Activated T-helper 17 cell treated with anti-CD3 and anti-CD28 coated beads, Interleukin-2, amount 50 U/mL, for 72 hours (primary cell): ENCODE measurements around the gene LRPPRC. TPM values are rescaled to one million over a fixed set of nuclear protein-coding genes. Genes with fewer than 3 reads are reported as not detected.
"Not testable (repeated sequence)": the region's sequence is repeated elsewhere in the genome, so short reads cannot be mapped to it uniquely, and the experiment has no call there.

ENCODE experiments used
- ATAC-seq: fragments of 150-1000 bp; cut with Tn5 transposase; replicated peaks from 2 replicates; pipeline ENCODE4 v1.10.0; 2021; ENCODE audit warnings: mild to moderate bottlenecking, moderate library complexity
- H3K27ac Mint-ChIP-seq: one replicate; pipeline ENCODE4 v1.8.0; 2022; ENCODE audit warnings: mixed read lengths
- H3K27me3 Mint-ChIP-seq: one replicate; pipeline ENCODE4 v1.8.0; 2022; ENCODE audit warnings: mixed read lengths
- H3K36me3 Mint-ChIP-seq: one replicate; pipeline ENCODE4 v1.8.0; 2022; ENCODE audit warnings: low read depth, mild to moderate bottlenecking, mixed read lengths
- H3K4me1 Mint-ChIP-seq: one replicate; pipeline ENCODE4 v1.8.0; 2022; ENCODE audit warnings: mixed read lengths
- H3K4me3 Mint-ChIP-seq: one replicate; pipeline ENCODE4 v1.8.0; 2022; ENCODE audit warnings: mild to moderate bottlenecking, mixed read lengths
- H3K9me3 Mint-ChIP-seq: one replicate; pipeline ENCODE4 v1.8.0; 2022; ENCODE audit warnings: mixed read lengths
- total RNA-seq, 2 donors: library from RNA; stranded (reverse); gene quantifications; one replicate each; pipeline ENCODE4 v1.2.3, GENCODE V29; 2022

Gene LRPPRC
- 100 to 1,000 TPM; 109 to 172 TPM for total RNA-seq

DNA sequence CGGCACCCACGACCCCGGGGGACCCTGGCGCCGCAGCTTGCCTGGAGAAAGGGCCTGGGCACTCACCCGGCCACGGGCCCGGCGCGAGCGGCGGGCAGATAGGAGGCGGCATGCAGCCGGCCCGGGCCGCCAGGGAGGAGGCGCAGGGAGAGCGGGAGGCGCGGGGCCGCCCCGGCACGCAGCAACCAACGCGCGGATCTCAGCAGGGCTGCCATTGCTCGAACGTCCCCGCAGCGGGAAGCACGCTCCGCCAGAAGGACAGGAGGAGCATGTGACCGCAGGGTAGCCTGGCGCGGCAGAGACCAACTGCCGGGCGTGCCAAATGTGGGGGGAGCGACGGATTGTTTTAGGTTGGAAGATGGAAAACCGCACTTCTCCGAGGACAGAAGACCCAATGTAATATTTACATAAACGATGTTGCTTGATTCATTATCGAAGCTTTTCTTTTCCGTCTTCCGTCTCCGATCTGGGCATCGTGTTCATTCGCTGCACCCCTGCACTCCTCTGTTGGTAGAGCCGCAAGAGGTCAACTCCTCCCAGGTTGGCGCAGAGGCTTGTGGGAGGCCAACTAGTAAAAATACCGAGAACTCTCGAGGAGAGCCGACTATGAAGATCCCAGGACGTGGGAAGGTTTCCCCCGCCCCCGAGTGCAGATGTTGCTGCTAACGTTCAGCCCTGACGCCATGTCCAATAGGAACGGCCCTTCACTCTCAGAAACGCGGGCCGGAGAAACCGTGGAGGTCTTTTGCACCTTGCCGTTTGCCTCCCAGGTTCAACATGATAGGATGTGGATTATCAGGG lies at the start of gene LRPPRC:
TSS of gene LRPPRC (minus strand) at position 257 of the 801 bp plus-strand sequence. CDS start at position 215, 42 bp downstream.
- Mint-ChIP-seq H3K27ac (peak within 1 kb of the TSS; percentile 99), H3K36me3 (peaks cover 51% of the 10 kb centered on the region), H3K27me3 (peaks cover 3% of the 10 kb centered on the region), H3K9me3 (no peaks in the 10 kb centered on the region), H3K4me3 (peak within 1 kb of the TSS; percentile 82), H3K4me1 (peaks cover 33% of the 10 kb centered on the region)
- peak; percentile 96 for ATAC-seq

DNA sequence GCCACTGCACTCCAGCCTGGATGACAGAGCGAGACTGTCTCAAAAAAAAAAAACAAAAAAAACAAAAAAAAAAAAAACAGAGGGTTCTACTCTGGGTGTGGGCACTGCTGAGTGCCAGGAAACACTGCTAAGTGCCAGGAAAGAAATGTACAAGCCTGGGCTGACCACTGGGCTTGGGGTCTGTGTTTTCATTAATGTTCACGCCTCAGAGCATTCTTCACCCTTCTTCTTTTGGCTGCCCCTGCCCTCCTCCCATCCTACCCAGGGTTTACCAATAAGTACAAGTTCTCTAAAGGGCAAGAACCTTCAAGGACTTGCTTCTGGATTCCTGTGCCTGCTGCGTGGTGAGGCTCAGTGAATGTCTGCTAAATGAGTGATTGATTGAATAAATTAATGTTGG lies 49.3 kb upstream of the LRPPRC start:
- Mint-ChIP-seq H3K27ac (no peak overlapping the region), H3K4me3 (no peak overlapping the region), H3K4me1 (no peaks in the 10 kb centered on the region), H3K9me3 (no peaks in the 10 kb centered on the region), H3K27me3 (peaks cover 4% of the 10 kb centered on the region), H3K36me3 (no peaks in the 10 kb centered on the region)
- ATAC-seq: no peak

DNA sequence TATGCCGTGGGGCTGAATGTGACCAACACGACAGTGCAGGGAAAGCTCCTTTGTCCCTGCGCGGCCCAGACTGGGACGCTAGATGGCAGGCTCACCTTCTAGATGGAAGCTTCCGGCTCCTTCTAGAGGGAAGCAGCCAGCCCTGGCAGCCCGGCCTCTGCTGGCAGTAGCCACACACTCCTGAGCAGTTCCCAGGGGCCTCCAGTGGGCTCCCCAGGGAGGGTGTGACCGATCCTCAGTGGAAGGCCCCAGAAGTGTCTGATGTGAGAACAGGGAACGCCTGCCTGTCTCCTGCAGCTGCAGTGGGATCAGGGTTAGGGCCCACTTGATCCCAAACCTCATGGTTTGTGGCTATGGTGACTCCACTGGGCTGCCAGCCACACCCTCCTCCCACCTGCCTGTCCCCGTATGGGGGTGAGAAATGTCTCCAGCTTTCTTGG lies 48.5 kb upstream of the LRPPRC start:
- Mint-ChIP-seq H3K4me1 (no peaks in the 10 kb centered on the region), H3K9me3 (no peaks in the 10 kb centered on the region), H3K4me3 (no peak overlapping the region), H3K27ac (no peak overlapping the region), H3K36me3 (no peaks in the 10 kb centered on the region), H3K27me3 (peaks cover 7% of the 10 kb centered on the region)
- ATAC-seq: peak; percentile 99

DNA sequence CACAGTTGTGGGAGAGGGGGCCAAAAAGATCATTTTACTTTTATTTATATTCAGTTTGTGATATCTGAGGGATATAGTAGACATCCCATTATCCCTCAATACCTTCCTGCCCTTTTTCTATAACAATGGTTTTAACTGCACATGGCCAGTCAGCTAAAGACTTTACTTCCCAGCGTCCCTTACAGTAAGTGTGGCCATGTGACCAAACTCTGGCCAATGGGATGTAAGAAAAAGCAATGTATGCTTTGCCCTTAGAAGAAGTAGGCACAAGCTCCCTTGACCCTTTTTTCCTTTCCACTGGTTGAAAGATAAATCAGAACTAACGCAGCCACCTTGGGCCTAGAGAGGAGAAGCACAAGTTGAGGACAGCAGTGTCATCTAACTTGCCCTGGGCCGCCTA lies 44.6 kb upstream of the LRPPRC start:
- ATAC-seq: no peak
- Mint-ChIP-seq H3K4me1 (no peaks in the 10 kb centered on the region), H3K36me3 (no peaks in the 10 kb centered on the region), H3K4me3 (no peak overlapping the region), H3K9me3 (no peaks in the 10 kb centered on the region), H3K27me3 (peaks cover 3% of the 10 kb centered on the region), H3K27ac (no peak overlapping the region)

DNA sequence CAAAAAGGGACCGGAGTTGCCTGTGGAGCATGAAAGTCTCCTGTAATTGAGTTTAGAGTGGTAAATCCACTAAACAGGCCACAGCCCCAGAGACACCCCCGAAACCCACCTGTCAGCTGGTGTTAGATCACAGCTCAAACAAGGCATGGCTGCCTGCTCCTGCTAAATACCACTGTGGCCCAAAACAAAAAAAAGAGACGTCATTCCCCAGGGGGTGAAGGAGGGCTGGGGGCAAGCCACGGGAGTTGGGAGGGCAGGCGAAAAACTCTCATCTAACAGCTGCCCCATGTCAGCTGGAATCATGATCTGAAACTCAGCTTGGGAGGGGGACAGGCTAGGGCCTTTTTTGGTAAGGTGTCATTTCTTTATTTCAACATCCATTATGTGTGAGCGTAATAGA lies 42.5 kb upstream of the LRPPRC start:
- Mint-ChIP-seq H3K4me1 (no peaks in the 10 kb centered on the region), H3K9me3 (no peaks in the 10 kb centered on the region), H3K27me3 (peaks cover 3% of the 10 kb centered on the region), H3K27ac (no peak overlapping the region), H3K4me3 (no peak overlapping the region), H3K36me3 (no peaks in the 10 kb centered on the region)
- no peak for ATAC-seq

DNA sequence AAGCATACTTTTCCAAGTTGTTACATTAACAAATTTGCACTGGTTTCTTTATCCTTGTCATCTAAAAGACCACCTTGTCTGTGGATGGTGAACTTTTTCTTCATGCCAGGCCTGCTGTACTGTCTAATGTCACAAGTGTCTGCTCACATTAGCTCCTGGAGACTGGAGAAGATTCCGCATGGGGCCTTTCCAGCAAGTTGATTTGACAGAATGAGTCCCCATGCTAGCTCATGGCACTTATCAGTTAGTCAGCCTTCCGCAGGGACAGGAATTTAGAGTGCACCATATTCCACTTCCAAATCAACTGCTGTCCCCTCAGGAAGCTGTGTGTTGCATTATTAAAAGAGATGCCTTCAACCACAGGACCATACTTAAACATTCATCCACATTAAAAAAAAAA lies 41.4 kb upstream of the LRPPRC start:
- H3K4me1 Mint-ChIP-seq: no peaks in the 10 kb centered on the region
- no peak for ATAC-seq
- H3K27ac Mint-ChIP-seq: no peak overlapping the region
- H3K4me3 Mint-ChIP-seq: no peak overlapping the region
- no peaks in the 10 kb centered on the region for H3K36me3 Mint-ChIP-seq
- H3K27me3 Mint-ChIP-seq: peaks cover 3% of the 10 kb centered on the region
- no peaks in the 10 kb centered on the region for H3K9me3 Mint-ChIP-seq

DNA sequence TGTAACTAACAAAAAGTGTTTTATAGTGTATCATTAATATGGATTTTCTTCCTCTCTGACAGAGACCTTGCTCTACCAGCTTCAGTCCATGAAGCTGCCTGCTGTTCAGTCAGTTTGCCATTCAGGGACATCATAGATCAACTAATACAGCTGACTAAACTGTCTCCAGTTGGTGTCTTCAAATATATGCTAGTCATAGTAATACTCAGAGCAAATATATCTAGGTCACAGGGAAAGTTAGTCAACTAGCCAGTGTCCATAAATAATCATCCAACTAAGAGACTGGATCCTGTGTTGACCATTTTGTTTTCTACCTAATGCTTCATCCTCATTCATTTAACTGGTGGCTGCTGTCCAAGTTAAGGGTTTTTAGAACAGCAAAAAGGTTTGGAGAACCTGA lies 38.2 kb upstream of the LRPPRC start:
- peaks cover 8% of the 10 kb centered on the region for H3K27me3 Mint-ChIP-seq

DNA sequence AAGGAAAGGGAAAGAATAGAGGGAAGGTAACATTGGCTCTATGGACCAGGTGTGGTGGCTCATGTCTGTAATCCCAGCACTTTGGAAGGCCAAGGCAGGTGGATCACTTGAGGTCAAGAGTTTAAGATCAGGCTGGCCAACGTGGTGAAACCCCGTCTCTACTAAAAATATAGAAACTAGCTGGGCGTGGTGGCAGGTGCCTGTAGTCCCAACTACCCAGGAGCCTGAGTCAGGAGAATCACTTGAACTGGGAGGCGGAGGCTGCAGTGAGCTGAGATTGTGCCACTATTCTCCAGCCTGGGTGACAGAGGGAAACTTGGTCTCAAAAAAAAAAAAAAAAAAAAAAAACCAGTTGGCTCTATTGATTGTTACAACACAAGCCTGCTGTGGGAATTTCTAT lies 31.3 kb upstream of the LRPPRC start:
- H3K9me3 Mint-ChIP-seq, ATAC-seq: not testable (repeated sequence)
- H3K27me3 Mint-ChIP-seq: peaks cover 21% of the 10 kb centered on the region

More for the DNA sequence above, 38.2 kb upstream of the LRPPRC start:
- Mint-ChIP-seq H3K4me3 (no peak overlapping the region), H3K9me3 (no peaks in the 10 kb centered on the region), H3K27ac (no peak overlapping the region), H3K36me3 (no peaks in the 10 kb centered on the region), H3K4me1 (no peaks in the 10 kb centered on the region)
- ATAC-seq: no peak

DNA sequence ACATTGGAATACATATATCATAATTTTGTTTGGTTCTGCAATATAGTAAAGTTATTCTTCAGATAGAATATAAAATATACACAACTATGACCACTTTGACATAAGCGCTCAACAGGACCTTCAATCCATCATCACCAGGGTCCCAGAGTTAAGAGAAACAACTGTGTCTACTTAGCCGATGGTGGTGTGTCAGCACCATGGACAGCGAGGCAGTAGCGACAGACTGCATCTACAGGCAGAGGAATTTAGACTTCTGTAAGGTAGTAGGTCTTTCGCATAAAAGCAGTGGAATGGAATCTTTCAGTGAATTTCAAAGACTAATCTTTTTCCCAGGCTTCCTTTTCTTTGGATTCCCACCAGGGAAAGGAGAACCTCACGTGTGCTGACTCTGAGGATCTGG lies 20.5 kb upstream of the LRPPRC start:
- no peak for ATAC-seq
- Mint-ChIP-seq H3K4me3 (no peak overlapping the region), H3K27ac (no peak overlapping the region), H3K4me1 (no peaks in the 10 kb centered on the region), H3K36me3 (no peaks in the 10 kb centered on the region), H3K9me3 (no peaks in the 10 kb centered on the region), H3K27me3 (peaks cover 22% of the 10 kb centered on the region)

More for the DNA sequence above, 31.3 kb upstream of the LRPPRC start:
- not testable (repeated sequence) for H3K4me1 Mint-ChIP-seq, H3K27ac Mint-ChIP-seq, H3K36me3 Mint-ChIP-seq, H3K4me3 Mint-ChIP-seq

DNA sequence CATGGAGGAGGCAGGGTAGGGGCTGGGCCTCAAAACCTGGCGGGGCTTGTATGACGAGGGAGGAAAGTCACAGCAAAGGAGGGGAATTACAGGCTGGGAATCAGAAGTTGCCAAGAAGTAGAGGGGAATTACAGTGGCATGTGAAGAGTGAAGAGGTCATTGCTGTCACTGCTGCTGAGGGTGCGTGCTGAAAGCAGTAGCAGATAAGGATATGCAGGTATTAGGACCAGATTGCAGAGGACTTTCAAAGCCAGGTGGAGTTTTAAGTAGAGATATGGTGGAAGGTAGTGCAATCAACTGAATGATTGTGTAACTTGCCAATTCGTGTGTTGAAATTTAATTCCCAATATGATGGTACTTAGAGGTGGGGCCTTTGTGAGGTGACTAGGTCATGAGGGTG lies 19.4 kb upstream of the LRPPRC start:
- Mint-ChIP-seq H3K4me1 (no peaks in the 10 kb centered on the region), H3K36me3 (no peaks in the 10 kb centered on the region), H3K27me3 (peaks cover 23% of the 10 kb centered on the region), H3K27ac (no peak overlapping the region), H3K9me3 (no peaks in the 10 kb centered on the region), H3K4me3 (no peak overlapping the region)
- no peak for ATAC-seq

DNA sequence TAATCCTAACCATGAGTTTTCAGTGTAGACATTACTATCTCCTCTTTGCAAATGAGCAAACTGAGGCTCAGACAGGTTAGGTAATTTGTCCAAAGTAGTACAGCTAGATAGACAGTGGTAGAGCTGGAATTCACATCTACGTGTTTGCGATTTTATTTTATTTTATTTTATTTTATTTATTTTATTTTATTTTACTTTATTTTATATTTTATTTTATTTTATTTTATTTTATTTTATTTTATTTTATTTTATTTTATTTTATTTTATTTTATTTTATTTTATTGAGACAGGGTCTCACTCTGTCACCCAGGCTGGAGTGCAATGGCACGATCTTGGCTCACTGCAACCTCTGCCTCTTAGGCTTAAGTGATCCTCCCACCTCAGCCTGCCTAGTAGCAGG lies 17.4 kb upstream of the LRPPRC start:
- not testable (repeated sequence) for H3K27ac Mint-ChIP-seq, H3K4me1 Mint-ChIP-seq, ATAC-seq

DNA sequence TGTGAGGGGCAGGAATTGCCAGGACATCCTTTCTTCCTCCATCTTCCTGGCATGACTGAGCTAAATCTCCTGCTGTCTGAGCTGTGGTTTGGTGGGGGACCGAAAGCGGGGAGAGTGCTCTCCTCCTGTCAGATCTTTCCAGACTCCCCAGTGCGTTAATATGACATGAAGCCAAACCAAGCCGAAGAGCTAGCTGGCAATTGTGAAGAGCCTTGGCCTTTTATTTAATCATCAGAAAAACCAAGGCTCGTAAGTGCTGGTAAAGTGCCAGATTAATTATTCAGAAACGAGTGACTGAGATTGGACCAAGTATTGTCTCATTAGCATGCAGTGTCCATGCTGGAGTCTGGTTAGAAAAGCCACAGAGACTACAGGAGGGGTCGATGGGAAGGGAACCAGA lies 14.5 kb upstream of the LRPPRC start:
- Mint-ChIP-seq H3K4me3 (no peak overlapping the region), H3K27ac (no peak overlapping the region), H3K36me3 (no peaks in the 10 kb centered on the region), H3K4me1 (peaks cover 7% of the 10 kb centered on the region), H3K9me3 (no peaks in the 10 kb centered on the region), H3K27me3 (peaks cover 21% of the 10 kb centered on the region)
- ATAC-seq: no peak

More for the DNA sequence above, 17.4 kb upstream of the LRPPRC start:
- peaks cover 23% of the 10 kb centered on the region for H3K27me3 Mint-ChIP-seq
- not testable (repeated sequence) for H3K9me3 Mint-ChIP-seq, H3K4me3 Mint-ChIP-seq, H3K36me3 Mint-ChIP-seq

DNA sequence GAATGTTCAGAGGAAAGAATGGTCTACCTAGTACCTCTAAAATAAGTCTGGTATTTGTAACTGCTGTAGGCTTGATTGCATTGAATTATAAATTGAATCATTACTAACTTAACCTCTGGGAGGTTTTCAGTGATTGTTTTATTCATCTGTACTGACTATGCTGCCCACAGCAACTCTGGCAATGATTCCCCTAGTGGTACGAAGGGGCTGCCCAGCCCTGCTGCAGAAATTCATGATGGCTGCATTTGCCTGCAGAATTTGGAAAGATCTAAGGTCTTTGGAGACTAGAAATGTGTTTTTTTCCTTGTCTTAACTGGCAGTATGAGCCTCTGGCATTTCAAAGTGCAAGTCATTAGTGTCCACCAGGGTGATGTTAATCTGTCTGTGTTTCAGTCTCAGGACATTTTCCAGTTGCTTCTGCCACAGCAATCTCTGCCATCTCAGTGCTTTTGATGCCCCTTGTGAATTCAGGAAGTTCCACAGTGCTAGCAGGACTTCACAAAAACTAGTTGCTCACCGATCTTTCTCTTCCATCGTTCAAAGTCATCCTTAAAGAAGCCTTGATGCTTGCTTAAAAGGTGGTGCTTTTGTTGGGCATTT lies 13.4 kb upstream of the LRPPRC start:
- H3K27me3 Mint-ChIP-seq: peaks cover 16% of the 10 kb centered on the region
- ATAC-seq: no peak
- no peaks in the 10 kb centered on the region for H3K9me3 Mint-ChIP-seq
- H3K4me1 Mint-ChIP-seq: peaks cover 7% of the 10 kb centered on the region
- no peak overlapping the region for H3K27ac Mint-ChIP-seq
- no peaks in the 10 kb centered on the region for H3K36me3 Mint-ChIP-seq
- H3K4me3 Mint-ChIP-seq: no peak overlapping the region

DNA sequence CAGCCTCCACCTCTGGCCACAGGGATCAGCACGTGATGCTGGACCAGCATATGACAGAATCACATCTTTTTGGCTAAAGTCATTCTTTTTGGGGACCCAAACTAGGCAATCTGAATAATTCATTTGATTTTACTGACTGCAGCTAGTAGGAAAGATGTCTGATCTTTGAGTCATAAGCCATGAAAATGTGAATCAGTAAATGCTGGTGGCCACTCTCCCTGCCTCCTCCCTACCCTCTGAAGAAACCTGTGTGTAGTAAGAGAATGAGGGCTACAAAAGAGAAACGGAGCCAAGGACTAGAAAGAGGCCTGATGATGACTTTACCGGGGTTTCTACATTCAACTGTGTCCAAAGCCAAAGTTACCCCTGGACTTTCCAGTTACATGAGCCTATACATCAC lies 10.1 kb upstream of the LRPPRC start:
- peaks cover 4% of the 10 kb centered on the region for H3K27me3 Mint-ChIP-seq
- peaks cover 7% of the 10 kb centered on the region for H3K4me1 Mint-ChIP-seq
- no peaks in the 10 kb centered on the region for H3K36me3 Mint-ChIP-seq
- no peak overlapping the region for H3K4me3 Mint-ChIP-seq
- no peaks in the 10 kb centered on the region for H3K9me3 Mint-ChIP-seq
- H3K27ac Mint-ChIP-seq: no peak overlapping the region
- no peak for ATAC-seq
